ENCODE measurements around the gene ADGRB3. TPM values are rescaled to one million over a fixed set of nuclear protein-coding genes. Genes with fewer than 3 reads are reported as not detected.

ADGRB3 gene
- total RNA-seq, 1 donor from 2014 or later = 8.9 TPM

DNA sequence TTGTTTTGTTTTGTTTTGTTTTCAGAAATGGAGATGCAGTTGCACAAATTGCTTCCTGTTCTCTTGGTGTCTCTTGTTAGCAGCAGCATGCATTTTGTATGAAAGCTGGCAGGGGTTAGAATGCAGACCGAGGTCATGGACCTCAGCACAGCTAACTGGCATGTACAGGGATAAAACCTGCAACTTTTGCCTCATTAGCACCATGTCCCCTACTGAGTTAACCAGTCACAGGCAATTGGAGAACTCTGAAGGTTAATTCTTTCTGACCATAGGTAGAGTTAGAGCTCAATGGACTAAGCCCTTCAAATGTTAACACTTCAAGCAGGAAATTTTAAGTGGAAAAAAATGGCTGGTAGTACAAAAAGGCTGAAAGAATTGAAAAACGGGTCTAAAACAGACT lies 377.1 kb downstream of the ADGRB3 start:
- Mint-ChIP-seq H3K4me1 (ENCODE audit: unreplicated experiment) (no peaks in the 10 kb centered on the region), H3K9me3 (ENCODE audit: unreplicated experiment) (no peaks in the 10 kb centered on the region), H3K36me3 (ENCODE audit: unreplicated experiment) (peaks cover 3% of the 10 kb centered on the region), H3K27me3 (ENCODE audit: unreplicated experiment) (no peaks in the 10 kb centered on the region), H3K27ac (ENCODE audit: unreplicated experiment) (no peak overlapping the region), H3K4me3 (ENCODE audit: unreplicated experiment) (no peak overlapping the region)
- DNase-seq (ENCODE audit: extremely low spot score, unreplicated experiment) = no peak
- TF ChIP-seq, protein P1, sequence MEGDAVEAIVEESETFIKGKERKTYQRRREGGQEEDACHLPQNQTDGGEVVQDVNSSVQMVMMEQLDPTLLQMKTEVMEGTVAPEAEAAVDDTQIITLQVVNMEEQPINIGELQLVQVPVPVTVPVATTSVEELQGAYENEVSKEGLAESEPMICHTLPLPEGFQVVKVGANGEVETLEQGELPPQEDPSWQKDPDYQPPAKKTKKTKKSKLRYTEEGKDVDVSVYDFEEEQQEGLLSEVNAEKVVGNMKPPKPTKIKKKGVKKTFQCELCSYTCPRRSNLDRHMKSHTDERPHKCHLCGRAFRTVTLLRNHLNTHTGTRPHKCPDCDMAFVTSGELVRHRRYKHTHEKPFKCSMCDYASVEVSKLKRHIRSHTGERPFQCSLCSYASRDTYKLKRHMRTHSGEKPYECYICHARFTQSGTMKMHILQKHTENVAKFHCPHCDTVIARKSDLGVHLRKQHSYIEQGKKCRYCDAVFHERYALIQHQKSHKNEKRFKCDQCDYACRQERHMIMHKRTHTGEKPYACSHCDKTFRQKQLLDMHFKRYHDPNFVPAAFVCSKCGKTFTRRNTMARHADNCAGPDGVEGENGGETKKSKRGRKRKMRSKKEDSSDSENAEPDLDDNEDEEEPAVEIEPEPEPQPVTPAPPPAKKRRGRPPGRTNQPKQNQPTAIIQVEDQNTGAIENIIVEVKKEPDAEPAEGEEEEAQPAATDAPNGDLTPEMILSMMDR (IDR thresholded peaks at IDR 0.05) = no peak

DNA sequence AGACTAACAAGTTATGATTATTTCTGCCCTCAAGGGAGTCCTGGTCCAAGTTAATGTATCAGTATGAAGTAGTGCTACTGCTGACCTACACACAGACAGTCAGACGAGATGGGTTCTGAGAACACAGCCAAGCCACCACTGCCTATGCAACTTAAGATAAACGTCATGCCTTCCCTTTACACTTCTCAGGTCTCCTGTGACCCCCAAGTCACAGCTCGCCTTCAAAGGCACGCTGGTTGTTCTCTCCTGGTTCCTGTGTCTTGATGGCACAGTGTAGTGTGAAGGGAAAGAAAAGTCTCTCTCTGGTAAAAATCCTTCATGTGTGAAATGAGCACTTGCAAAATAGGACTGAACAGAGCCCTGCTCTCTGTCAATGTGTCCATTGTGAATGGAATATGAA lies 377.8 kb downstream of the ADGRB3 start:
- H3K27ac Mint-ChIP-seq (ENCODE audit: unreplicated experiment) = no peak overlapping the region
- H3K4me1 Mint-ChIP-seq (ENCODE audit: unreplicated experiment) = no peaks in the 10 kb centered on the region
- no peaks in the 10 kb centered on the region for H3K9me3 Mint-ChIP-seq (ENCODE audit: unreplicated experiment)
- H3K36me3 Mint-ChIP-seq (ENCODE audit: unreplicated experiment) = peaks cover 3% of the 10 kb centered on the region
- H3K27me3 Mint-ChIP-seq (ENCODE audit: unreplicated experiment) = no peaks in the 10 kb centered on the region
- TF ChIP-seq, protein P1 (IDR thresholded peaks at IDR 0.05) = no peak
- DNase-seq (ENCODE audit: extremely low spot score, unreplicated experiment) = no peak
- H3K4me3 Mint-ChIP-seq (ENCODE audit: unreplicated experiment) = no peak overlapping the region

DNA sequence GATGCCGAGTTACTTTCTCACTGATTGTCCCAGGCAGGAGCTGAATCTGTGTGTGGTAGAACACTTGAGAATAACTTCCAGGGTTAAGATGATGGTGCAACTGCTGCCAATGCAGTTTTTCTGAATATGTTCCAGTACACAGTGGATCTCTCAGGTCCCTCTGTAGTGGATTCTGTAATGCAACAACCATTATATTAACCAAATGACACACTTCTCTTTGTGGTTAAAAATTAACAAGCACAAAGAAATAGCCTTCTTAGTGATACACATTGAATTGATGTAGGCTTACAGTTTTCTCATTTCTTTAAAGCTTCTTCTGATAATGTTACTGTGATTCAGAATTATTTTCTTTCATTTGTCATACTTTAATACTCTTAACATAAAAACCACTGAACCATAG lies 383.8 kb downstream of the ADGRB3 start:
- Mint-ChIP-seq H3K36me3 (ENCODE audit: unreplicated experiment) (peaks cover 3% of the 10 kb centered on the region), H3K4me3 (ENCODE audit: unreplicated experiment) (no peak overlapping the region), H3K27me3 (ENCODE audit: unreplicated experiment) (no peaks in the 10 kb centered on the region), H3K4me1 (ENCODE audit: unreplicated experiment) (no peaks in the 10 kb centered on the region), H3K27ac (ENCODE audit: unreplicated experiment) (no peak overlapping the region), H3K9me3 (ENCODE audit: unreplicated experiment) (no peaks in the 10 kb centered on the region)
- TF ChIP-seq, protein P1 (IDR thresholded peaks at IDR 0.05) = no peak
- DNase-seq (ENCODE audit: extremely low spot score, unreplicated experiment) = no peak

DNA sequence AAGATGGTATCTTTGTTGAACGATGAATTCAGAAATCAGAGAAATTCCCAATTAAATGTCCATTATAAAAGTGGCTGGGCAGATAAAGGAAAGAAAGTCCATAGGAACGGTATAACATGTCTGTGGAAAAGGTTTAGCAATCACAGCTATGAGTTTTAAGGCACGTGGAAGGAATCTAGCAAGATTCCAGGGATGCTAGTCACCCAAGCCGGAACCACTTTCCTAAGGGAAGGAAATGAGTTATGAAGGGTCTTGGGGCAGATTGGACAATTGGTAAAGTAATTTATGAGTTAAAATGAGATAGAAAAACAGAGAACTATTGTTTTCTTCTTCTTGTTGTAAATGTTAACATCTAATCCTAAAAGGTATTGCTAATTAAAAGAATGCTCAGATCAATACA lies 384.8 kb downstream of the ADGRB3 start:
- DNase-seq (ENCODE audit: extremely low spot score, unreplicated experiment) = no peak
- H3K4me1 Mint-ChIP-seq (ENCODE audit: unreplicated experiment) = no peaks in the 10 kb centered on the region
- H3K36me3 Mint-ChIP-seq (ENCODE audit: unreplicated experiment) = peaks cover 3% of the 10 kb centered on the region
- H3K4me3 Mint-ChIP-seq (ENCODE audit: unreplicated experiment) = no peak overlapping the region
- H3K27me3 Mint-ChIP-seq (ENCODE audit: unreplicated experiment) = no peaks in the 10 kb centered on the region
- no peaks in the 10 kb centered on the region for H3K9me3 Mint-ChIP-seq (ENCODE audit: unreplicated experiment)
- no peak overlapping the region for H3K27ac Mint-ChIP-seq (ENCODE audit: unreplicated experiment)
- TF ChIP-seq, protein P1 (IDR thresholded peaks at IDR 0.05) = no peak

DNA sequence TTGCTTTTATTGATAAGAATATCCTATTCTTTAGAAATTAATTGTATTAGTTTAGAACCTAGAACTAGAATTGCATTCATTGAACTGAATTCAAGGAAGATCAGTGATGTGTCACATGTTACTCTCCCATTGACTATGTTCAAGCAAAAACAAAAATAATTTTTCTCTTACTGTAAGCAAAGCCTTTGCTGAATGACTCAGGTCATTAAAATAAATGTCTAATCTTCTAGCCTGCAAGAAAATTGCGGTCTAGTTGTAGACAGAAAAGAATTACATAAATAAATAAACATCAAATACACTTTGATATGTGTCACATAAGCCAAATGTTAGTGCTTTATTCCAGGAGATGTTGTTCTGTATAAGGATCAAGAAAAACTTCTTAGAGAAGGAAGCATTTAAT lies 387.9 kb downstream of the ADGRB3 start:
- Mint-ChIP-seq H3K27me3 (ENCODE audit: unreplicated experiment) (no peaks in the 10 kb centered on the region), H3K27ac (ENCODE audit: unreplicated experiment) (no peak overlapping the region), H3K36me3 (ENCODE audit: unreplicated experiment) (peaks cover 3% of the 10 kb centered on the region), H3K4me3 (ENCODE audit: unreplicated experiment) (no peak overlapping the region), H3K4me1 (ENCODE audit: unreplicated experiment) (peaks cover 9% of the 10 kb centered on the region), H3K9me3 (ENCODE audit: unreplicated experiment) (no peaks in the 10 kb centered on the region)
- TF ChIP-seq, protein P1 (IDR thresholded peaks at IDR 0.05) = no peak
- no peak for DNase-seq (ENCODE audit: extremely low spot score, unreplicated experiment)

All from osteocyte (in vitro differentiated cells).